Cardiac muscle cell (in vitro differentiated cells and primary cell): Measurements from ENCODE around the gene HMCN1. TPM values are rescaled to one million over a fixed set of nuclear protein-coding genes. Genes with fewer than 3 reads are reported as not detected.

Experiments
- DNase-seq, 2 donors: peaks; one replicate each; pipeline versions ENCODE4 v3.0.0 to v3.0.0-alpha.2; 2010 to 2017; ENCODE audit warnings: low read depth in 1 of 2, low spot score in 1 of 2
- H3K27ac ChIP-seq: fragments of 200-600 bp; sonication (generic); 2 replicates; pipeline ENCODE4 v1.5.1; 2016
- H3K27me3 ChIP-seq: fragments of 200-600 bp; sonication (generic); 2 replicates; pipeline ENCODE4 v1.6.0; 2016; ENCODE audit warnings: control low read depth
- H3K36me3 ChIP-seq: fragments of 200-600 bp; sonication (generic); 2 replicates; pipeline ENCODE4 v1.5.1; 2016; ENCODE audit warnings: control low read depth
- H3K4me1 ChIP-seq: fragments of 200-600 bp; sonication (generic); 2 replicates; pipeline ENCODE4 v1.8.1; 2017; ENCODE audit warnings: low read depth, mild to moderate bottlenecking, mixed run types
- H3K4me3 ChIP-seq: fragments of 200-600 bp; sonication (generic); 2 replicates; pipeline ENCODE4 v1.5.1; 2016; ENCODE audit warnings: mild to moderate bottlenecking
- H3K9me3 ChIP-seq: fragments of 200-600 bp; sonication (generic); 2 replicates; pipeline ENCODE4 v1.5.1; 2017; ENCODE audit warnings: low read depth, mild to moderate bottlenecking, control low read depth
- polyA plus RNA-seq: library from polyadenylated mRNA; unstranded; fragments of >200 nt; fragmentation: Nextera tagmentation; extraction: Ambion mirVana; gene quantifications from 2 replicates; pipeline ENCODE4 v1.2.1, GENCODE V29; 2016
- total RNA-seq: library from RNA; depleted of rRNA; stranded (reverse); fragments of >200 nt; gene quantifications from 2 replicates; pipeline ENCODE4 v1.2.3, GENCODE V29; 2016
- TF ChIP-seq, protein P1 (sequence below): IDR thresholded peaks from 2 replicates; pipeline ENCODE4 v1.5.1; 2012; ENCODE audit warnings: low read depth, mild to moderate bottlenecking, low read length

Gene HMCN1
- total and polyA plus RNA-seq, 2 experiments from 2014 or later: 4.9 to 28.5 TPM

GRCh38 chr1:186125511-186125910, 391.3 kb downstream of the HMCN1 start:
- Histone ChIP-seq H3K9me3 (no peaks in the 10 kb centered on the region), H3K27ac (no peak overlapping the region), H3K27me3 (no peaks in the 10 kb centered on the region), H3K36me3 (no peaks in the 10 kb centered on the region), H3K4me3 (no peak overlapping the region), H3K4me1 (no peaks in the 10 kb centered on the region)
- DNase-seq: no peak
- TF ChIP-seq, protein P1, sequence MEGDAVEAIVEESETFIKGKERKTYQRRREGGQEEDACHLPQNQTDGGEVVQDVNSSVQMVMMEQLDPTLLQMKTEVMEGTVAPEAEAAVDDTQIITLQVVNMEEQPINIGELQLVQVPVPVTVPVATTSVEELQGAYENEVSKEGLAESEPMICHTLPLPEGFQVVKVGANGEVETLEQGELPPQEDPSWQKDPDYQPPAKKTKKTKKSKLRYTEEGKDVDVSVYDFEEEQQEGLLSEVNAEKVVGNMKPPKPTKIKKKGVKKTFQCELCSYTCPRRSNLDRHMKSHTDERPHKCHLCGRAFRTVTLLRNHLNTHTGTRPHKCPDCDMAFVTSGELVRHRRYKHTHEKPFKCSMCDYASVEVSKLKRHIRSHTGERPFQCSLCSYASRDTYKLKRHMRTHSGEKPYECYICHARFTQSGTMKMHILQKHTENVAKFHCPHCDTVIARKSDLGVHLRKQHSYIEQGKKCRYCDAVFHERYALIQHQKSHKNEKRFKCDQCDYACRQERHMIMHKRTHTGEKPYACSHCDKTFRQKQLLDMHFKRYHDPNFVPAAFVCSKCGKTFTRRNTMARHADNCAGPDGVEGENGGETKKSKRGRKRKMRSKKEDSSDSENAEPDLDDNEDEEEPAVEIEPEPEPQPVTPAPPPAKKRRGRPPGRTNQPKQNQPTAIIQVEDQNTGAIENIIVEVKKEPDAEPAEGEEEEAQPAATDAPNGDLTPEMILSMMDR: no peak

DNA sequence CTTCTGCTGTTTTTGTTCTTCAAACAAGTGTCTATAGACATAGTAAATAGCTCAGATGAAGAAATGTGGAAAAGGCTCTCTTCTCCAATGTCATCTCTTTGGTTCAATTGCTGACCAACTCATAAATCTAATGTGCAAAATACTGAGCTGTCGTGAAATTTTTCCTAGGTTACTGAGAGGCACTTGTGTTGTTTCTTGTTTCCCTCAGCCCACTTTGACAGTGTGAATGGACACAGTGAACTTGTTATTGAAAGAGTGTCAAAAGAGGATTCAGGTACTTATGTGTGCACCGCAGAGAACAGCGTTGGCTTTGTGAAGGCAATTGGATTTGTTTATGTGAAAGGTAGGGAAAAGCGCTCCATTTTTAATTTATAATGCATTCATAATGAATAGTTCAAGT, 395.6 kb downstream of the HMCN1 start:
- H3K27me3 ChIP-seq: no peaks in the 10 kb centered on the region
- TF ChIP-seq, protein P1: no peak
- H3K9me3 ChIP-seq: no peaks in the 10 kb centered on the region
- no peaks in the 10 kb centered on the region for H3K36me3 ChIP-seq
- H3K4me3 ChIP-seq: no peak overlapping the region
- H3K4me1 ChIP-seq: no peaks in the 10 kb centered on the region
- no peak overlapping the region for H3K27ac ChIP-seq
- peak in 1 of 2 donors; percentile 1 for DNase-seq

DNA sequence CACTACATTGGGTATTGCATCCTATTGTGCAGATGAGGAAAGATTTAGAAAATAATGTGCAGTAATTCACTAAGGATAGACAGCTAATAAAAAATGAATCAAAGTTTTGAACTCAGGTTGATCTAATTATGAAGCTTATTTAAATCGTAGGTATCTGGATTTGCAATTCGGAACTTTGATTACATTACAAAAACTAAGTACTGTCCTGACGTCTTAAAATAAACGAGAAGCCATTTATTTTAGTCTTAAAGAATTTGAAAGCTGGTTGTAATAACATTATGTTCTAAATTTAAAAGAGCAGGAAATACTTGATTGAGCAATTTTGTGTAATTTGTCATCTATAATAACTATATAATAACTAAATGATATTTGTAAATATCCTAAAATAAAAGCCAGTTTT, 404.9 kb downstream of the HMCN1 start:
- H3K9me3 ChIP-seq: no peaks in the 10 kb centered on the region
- no peaks in the 10 kb centered on the region for H3K4me1 ChIP-seq
- H3K27me3 ChIP-seq: no peaks in the 10 kb centered on the region
- DNase-seq: peak in 1 of 2 donors; percentile 5
- H3K36me3 ChIP-seq: peaks cover 12% of the 10 kb centered on the region
- TF ChIP-seq, protein P1: no peak
- no peak overlapping the region for H3K4me3 ChIP-seq
- H3K27ac ChIP-seq: no peak overlapping the region

GRCh38 chr1:186139701-186140100, 405.5 kb downstream of the HMCN1 start:
- no peaks in the 10 kb centered on the region for H3K4me1 ChIP-seq
- H3K4me3 ChIP-seq: no peak overlapping the region
- H3K27ac ChIP-seq: no peak overlapping the region
- TF ChIP-seq, protein P1: no peak
- DNase-seq: peak in 1 of 2 donors; percentile 80
- H3K9me3 ChIP-seq: no peaks in the 10 kb centered on the region
- no peaks in the 10 kb centered on the region for H3K27me3 ChIP-seq
- peaks cover 12% of the 10 kb centered on the region for H3K36me3 ChIP-seq

DNA sequence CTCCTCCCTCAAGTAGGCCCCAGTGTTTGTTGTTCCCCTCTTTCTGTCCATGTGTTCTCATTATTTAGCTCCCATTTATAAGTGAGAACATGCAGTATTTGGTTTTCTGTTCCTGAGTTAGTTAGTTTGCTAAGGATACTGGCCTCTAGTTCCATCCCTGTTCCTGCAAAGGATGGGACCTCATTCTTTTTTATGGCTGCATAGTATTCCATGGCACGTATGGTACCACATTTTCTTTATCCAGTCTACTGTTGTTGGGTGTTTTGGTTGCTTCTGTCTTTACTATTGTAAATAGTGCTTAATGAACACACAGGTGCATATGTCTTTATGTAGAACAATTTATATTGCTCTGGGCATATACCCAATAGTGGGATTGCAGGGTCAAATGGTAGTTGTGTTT, 408.0 kb downstream of the HMCN1 start:
- Histone ChIP-seq H3K4me1 (no peaks in the 10 kb centered on the region), H3K27me3 (no peaks in the 10 kb centered on the region), H3K9me3 (no peaks in the 10 kb centered on the region), H3K27ac (no peak overlapping the region), H3K36me3 (peaks cover 14% of the 10 kb centered on the region), H3K4me3 (no peak overlapping the region)
- DNase-seq: no peak
- TF ChIP-seq, protein P1: no peak

DNA sequence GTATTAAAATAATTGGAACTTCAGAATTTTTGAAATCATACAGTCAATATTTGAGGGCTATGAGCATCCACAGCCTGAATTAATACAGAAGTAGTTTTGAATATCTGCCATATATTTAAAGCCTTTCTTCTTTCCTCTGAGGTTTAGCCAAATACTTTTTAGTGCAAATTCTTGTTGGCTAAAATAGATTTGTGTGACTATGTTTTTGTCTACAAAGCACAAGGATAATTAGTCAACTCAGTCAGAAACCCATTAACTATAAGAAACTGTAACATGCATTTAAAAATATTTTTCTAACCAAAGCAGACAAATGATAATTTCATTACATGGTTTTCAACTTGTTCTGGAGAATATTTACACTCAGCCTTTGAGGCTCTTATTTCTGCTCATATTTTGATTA, 408.7 kb downstream of the HMCN1 start:
- H3K4me1 ChIP-seq: no peaks in the 10 kb centered on the region
- TF ChIP-seq, protein P1: no peak
- H3K9me3 ChIP-seq: no peaks in the 10 kb centered on the region
- H3K36me3 ChIP-seq: peaks cover 11% of the 10 kb centered on the region
- no peaks in the 10 kb centered on the region for H3K27me3 ChIP-seq
- H3K27ac ChIP-seq: no peak overlapping the region
- no peak overlapping the region for H3K4me3 ChIP-seq
- no peak for DNase-seq
